Upper lobe of left lung (tissue), 4 donors: ENCODE measurements around the gene HOOK2.

ENCODE experiments used
- CTCF ChIP-seq, 6 experiments: fragments of 450-650 bp in 4 of 6; fragments of 200-600 bp in 2 of 6; sonication (generic) in 2 of 6; IDR thresholded peaks; one replicate each; pipeline ENCODE4 v1.5.1; 2016 to 2019; ENCODE audit warnings: antibody characterized with exemption in 6 of 6
- POLR2A ChIP-seq, 4 donors: fragments of 450-650 bp; IDR thresholded peaks; one replicate each; pipeline ENCODE4 v1.5.1; 2016 to 2017; ENCODE audit warnings: antibody characterized with exemption in 4 of 4, mild to moderate bottlenecking in 2 of 4
- POLR2AphosphoS5 ChIP-seq, 2 donors: sonication (generic); formaldehyde crosslinking; IDR thresholded peaks; one replicate each; pipeline ENCODE4 v1.5.1; 2017; ENCODE audit warnings: antibody characterized with exemption in 2 of 2

DNA sequence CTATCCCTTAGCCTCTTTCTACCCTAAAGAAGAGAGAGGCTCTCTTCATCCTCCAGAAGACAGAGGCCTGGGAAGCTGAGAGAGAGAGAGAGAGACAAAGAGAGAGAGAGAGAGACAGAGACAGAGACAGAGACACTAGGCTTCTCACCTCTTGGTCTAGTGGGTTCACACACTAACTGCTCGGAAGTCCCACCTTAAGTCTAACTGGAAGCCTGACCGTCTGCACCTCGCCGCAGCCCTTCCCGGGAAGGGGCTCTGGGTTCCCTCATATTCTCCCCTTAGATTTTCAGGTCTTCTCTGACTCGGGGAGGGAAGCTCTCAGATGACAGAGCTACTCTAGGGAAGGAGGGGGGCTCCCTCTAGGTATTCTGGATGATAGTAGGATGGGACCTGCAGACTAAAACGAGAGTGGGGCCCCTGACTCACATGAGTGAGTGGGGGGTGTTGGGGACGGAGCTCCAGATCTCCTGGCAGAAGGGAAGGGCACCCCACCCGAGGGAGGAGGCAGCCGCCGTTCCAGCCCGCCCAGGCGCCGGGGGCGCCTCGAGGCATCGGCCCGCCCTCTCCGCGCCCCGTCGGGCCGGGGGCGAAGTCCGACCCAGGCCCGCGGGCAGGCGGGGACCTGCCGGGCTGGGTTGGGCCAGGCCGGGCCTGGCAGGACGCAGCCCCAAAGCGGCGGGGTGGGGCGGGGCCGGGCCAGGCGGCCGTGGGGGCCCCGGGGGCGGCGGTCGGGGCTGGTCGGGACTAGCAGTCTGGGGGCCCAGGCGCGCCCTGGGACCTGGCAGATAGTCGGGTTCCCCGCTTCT lies 13.9 kb upstream of the HOOK2 start:
- no peak for TF ChIP-seq CTCF (IDR thresholded peaks at IDR 0.05)
- no peak for TF ChIP-seq POLR2A (IDR thresholded peaks at IDR 0.05)
- no peak for TF ChIP-seq POLR2AphosphoS5 (IDR thresholded peaks at IDR 0.05)
